A673 (cell line): ENCODE data around the gene NUP107. TPM values are rescaled to one million over a fixed set of nuclear protein-coding genes. Genes with fewer than 3 reads are reported as not detected.

ENCODE experiments used
- BruUV-seq: library from RNA; stranded (reverse); fragments of 400-500 nt; replicated peaks from 2 replicates; lab custom pipeline; 2021; lab: Mats Ljungman, UMichigan
- CTCF ChIA-PET: fragments of 300-600 bp; sonication (Branson Sonifier 250); formaldehyde crosslinking; loops from one replicate; lab custom pipeline; 2022; ENCODE audit warnings: antibody characterized with exemption; lab: Charles Lee
- POLR2A ChIA-PET: fragments of 300-600 bp; sonication (Branson Sonifier 250); formaldehyde crosslinking; loops from one replicate; lab custom pipeline; 2022; ENCODE audit warnings: antibody characterized with exemption; ENCODE audit not compliant: low non-redundant PET; lab: Charles Lee
- DNase-seq: peaks from one replicate; pipeline ENCODE4 v3.0.0-alpha.2; 2015; ENCODE audit warnings: low spot score
- H3K27ac ChIP-seq: fragments of 200-600 bp; sonication (generic); 2 replicates; pipeline ENCODE4 v1.5.1; 2016; ENCODE audit warnings: mixed run types, low read depth, mild to moderate bottlenecking, mixed read lengths, antibody characterized with exemption, low read length; ENCODE audit not compliant: poor library complexity, severe bottlenecking
- H3K27me3 ChIP-seq: fragments of 200-600 bp; sonication (generic); replicated peaks from 2 replicates; pipeline ENCODE4 v1.6.1; 2017; ENCODE audit warnings: mixed run types, low read depth, mild to moderate bottlenecking, mixed read lengths, antibody characterized with exemption, low read length; ENCODE audit not compliant: insufficient read depth, poor library complexity
- H3K36me3 ChIP-seq: fragments of 200-600 bp; sonication (generic); 2 replicates; pipeline ENCODE4 v1.6.1; 2016; ENCODE audit warnings: mixed run types, mild to moderate bottlenecking, mixed read lengths, antibody characterized with exemption, low read length; ENCODE audit not compliant: insufficient read depth, poor library complexity, severe bottlenecking
- H3K4me1 ChIP-seq: fragments of 200-600 bp; sonication (generic); 2 replicates; pipeline ENCODE4 v1.6.1; 2017; ENCODE audit warnings: mixed run types, mild to moderate bottlenecking, mixed read lengths, antibody characterized with exemption, low read length; ENCODE audit not compliant: insufficient read depth, poor library complexity, severe bottlenecking
- H3K4me3 ChIP-seq: fragments of 200-600 bp; sonication (generic); 2 replicates; pipeline ENCODE4 v1.5.1; 2016; ENCODE audit warnings: low read depth, mixed run types, mild to moderate bottlenecking, mixed read lengths, low read length; ENCODE audit not compliant: poor library complexity, severe bottlenecking
- H3K9me3 ChIP-seq: fragments of 200-600 bp; sonication (generic); 2 replicates; pipeline ENCODE4 v1.6.1; 2016; ENCODE audit warnings: mixed run types, low read depth, mild to moderate bottlenecking, mixed read lengths, antibody characterized with exemption, low read length; ENCODE audit not compliant: poor library complexity, severe bottlenecking
- EZH2 ChIP-seq: fragments of 200-600 bp; sonication (generic); IDR thresholded peaks from 2 replicates; pipeline ENCODE4 v1.6.1; 2017; ENCODE audit warnings: borderline replicate concordance, low read depth, mild to moderate bottlenecking, mixed read lengths, antibody characterized with exemption, low read length; ENCODE audit not compliant: poor library complexity, severe bottlenecking
- intact Hi-C: fragments of 100-400 bp; cut with micrococcal nuclease; formaldehyde crosslinking; loops from one replicate; pipeline ENCODE4 v1.10.0; 2022; ENCODE audit not compliant: unreplicated experiment
- total RNA-seq: library from RNA; stranded (reverse); gene quantifications from 2 replicates; pipeline ENCODE4 v1.2.3, GENCODE V29; 2021
- TF ChIP-seq, protein P1 (sequence below): fragments of 300-800, 200-600 bp; sonication (generic); conservative IDR thresholded peaks from 2 replicates; pipeline ENCODE4 v1.5.1; 2017; ENCODE audit warnings: low read depth, mild to moderate bottlenecking, antibody characterized with exemption, low read length, moderate library complexity, mixed read lengths

The NUP107 gene
- total RNA-seq, 1 experiment from 2014 or later = 127 TPM

DNA sequence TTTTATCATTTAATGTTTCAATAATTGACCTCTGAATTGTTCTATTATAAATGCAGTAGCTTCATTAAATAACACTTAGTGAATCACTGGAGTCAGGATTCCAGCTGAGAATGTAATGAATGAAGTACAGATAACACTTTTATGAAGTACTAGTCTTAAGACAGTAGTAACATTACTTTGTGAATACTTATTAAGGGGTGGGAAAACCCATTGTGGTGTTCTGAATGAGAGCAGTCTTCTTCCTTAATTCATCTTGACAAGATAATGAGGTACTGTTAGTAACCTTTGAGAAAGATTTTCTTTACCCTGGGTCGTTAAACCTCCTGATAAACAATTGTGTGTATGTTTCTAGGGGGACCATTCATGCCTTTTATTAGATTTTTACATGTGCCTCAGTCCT, 12.7 kb downstream of the NUP107 start:
- Histone ChIP-seq H3K27me3 (no peaks in the 10 kb centered on the region), H3K9me3 (no peaks in the 10 kb centered on the region), H3K27ac (no peak overlapping the region), H3K36me3 (peaks cover 67% of the 10 kb centered on the region), H3K4me3 (no peak overlapping the region), H3K4me1 (no peaks in the 10 kb centered on the region)
- TF ChIP-seq, protein P1, sequence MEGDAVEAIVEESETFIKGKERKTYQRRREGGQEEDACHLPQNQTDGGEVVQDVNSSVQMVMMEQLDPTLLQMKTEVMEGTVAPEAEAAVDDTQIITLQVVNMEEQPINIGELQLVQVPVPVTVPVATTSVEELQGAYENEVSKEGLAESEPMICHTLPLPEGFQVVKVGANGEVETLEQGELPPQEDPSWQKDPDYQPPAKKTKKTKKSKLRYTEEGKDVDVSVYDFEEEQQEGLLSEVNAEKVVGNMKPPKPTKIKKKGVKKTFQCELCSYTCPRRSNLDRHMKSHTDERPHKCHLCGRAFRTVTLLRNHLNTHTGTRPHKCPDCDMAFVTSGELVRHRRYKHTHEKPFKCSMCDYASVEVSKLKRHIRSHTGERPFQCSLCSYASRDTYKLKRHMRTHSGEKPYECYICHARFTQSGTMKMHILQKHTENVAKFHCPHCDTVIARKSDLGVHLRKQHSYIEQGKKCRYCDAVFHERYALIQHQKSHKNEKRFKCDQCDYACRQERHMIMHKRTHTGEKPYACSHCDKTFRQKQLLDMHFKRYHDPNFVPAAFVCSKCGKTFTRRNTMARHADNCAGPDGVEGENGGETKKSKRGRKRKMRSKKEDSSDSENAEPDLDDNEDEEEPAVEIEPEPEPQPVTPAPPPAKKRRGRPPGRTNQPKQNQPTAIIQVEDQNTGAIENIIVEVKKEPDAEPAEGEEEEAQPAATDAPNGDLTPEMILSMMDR = no peak
- no peak for TF ChIP-seq EZH2
- DNase-seq = no peak
- no TSS peak for BruUV-seq
- intact Hi-C loops = no loop called here
- ChIA-PET POLR2A (no interaction called here), CTCF (no interaction called here)

DNA sequence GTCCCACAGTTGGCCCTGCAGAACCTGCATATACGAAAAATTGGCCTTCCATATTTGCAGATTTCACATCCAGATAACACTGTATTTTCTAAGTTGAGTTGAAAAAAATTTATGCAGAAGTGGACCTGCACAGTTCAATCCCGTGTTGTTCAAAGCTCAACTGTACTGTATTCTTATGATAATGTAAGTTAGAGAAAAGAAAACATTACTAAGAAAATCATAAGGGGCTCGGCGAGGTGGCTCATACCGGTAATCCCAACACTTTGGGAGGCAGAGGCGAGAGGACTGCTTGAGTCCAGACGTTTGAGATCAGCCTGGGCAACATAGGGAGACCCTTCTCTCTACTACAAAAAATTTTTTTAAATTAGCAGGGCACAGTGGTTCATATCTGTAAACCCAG, 41.0 kb downstream of the NUP107 start:
- no peak for DNase-seq
- no peak for TF ChIP-seq EZH2
- TF ChIP-seq, protein P1 = no peak
- intact Hi-C loops = no loop called here
- H3K4me1 ChIP-seq = no peaks in the 10 kb centered on the region
- H3K4me3 ChIP-seq = no peak overlapping the region
- no peaks in the 10 kb centered on the region for H3K27me3 ChIP-seq
- BruUV-seq = no TSS peak
- H3K27ac ChIP-seq = no peak overlapping the region
- H3K9me3 ChIP-seq = no peaks in the 10 kb centered on the region
- peaks cover 56% of the 10 kb centered on the region for H3K36me3 ChIP-seq
- CTCF ChIA-PET = no interaction called here
- POLR2A ChIA-PET = no interaction called here

DNA sequence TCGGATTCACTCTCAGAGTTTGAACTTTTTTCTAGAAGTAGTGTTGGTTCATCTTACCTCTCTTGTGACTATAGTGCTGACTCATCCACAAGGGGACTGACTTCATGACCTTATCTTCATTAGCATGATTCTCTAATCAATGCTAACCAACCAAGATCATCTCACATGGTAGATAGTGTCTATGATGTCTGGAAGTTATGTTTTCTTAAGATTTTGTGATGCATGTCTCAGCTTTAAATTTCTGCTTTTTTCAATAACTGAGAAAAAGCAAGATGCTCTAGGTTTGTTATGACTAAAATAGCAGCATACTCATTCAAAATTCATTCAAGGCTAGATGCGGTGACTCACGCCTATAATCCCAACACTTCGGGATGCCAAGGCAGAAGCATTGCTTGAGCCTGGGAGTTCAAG, 46.9 kb downstream of the NUP107 start:
- H3K27me3 ChIP-seq = no peaks in the 10 kb centered on the region
- H3K36me3 ChIP-seq = peaks cover 62% of the 10 kb centered on the region
- BruUV-seq = no TSS peak
- intact Hi-C loops = no loop called here
- ChIA-PET POLR2A (no interaction called here), CTCF (no interaction called here)
- no peak for DNase-seq
- no peaks in the 10 kb centered on the region for H3K4me1 ChIP-seq
- no peaks in the 10 kb centered on the region for H3K9me3 ChIP-seq
- no peak for TF ChIP-seq EZH2
- TF ChIP-seq, protein P1 = no peak
- no peak overlapping the region for H3K27ac ChIP-seq
- no peak overlapping the region for H3K4me3 ChIP-seq
